NCI-H128 (cell line): ENCODE data around the gene EIF3B.
A peak's percentile ranks its signal among the peaks of the same experiment; 100 is the strongest.
"Not testable (repeated sequence)": the region's sequence is repeated elsewhere in the genome, so short reads cannot be mapped to it uniquely, and the experiment has no call there.

ENCODE experiments used
- DNase-seq: peaks from one replicate; lab custom pipeline; 2025; ENCODE audit not compliant: unreplicated experiment; lab: John Stamatoyannopoulos, UW

The EIF3B gene

GRCh38 chr7:2354186-2354938, at the start of gene EIF3B:
EIF3B (plus strand) TSS chr7:2354827; CDS start chr7:2354922, 95 bp downstream.
- peak; percentile 92 for DNase-seq

- not testable (repeated sequence) for DNase-seq
These were observed 49.4 kb upstream of the EIF3B start for GRCh38 chr7:2305258-2305657.

- no peak for DNase-seq
These were observed 47.9 kb upstream of the EIF3B start for GRCh38 chr7:2306688-2307087.

GRCh38 chr7:2307690-2308107, 46.9 kb upstream of the EIF3B start:
- DNase-seq: no peak

- no peak for DNase-seq
These were observed 44.7 kb upstream of the EIF3B start for GRCh38 chr7:2309889-2310331.

GRCh38 chr7:2312267-2312929, 42.2 kb upstream of the EIF3B start:
- no peak for DNase-seq

- no peak for DNase-seq
These were observed 41.0 kb upstream of the EIF3B start for GRCh38 chr7:2313450-2314208.

- peak; percentile 82 for DNase-seq
These were observed 40.2 kb upstream of the EIF3B start, which contains the start of gene SNX8 for GRCh38 chr7:2314209-2314955. SNX8 (minus strand) TSS chr7:2314441; CDS start chr7:2314421, 20 bp downstream.

GRCh38 chr7:2314956-2315530, 39.6 kb upstream of the EIF3B start:
- DNase-seq: not testable (repeated sequence)

GRCh38 chr7:2315787-2316186, 38.8 kb upstream of the EIF3B start:
- DNase-seq: no peak

- DNase-seq: no peak
These were observed 38.0 kb upstream of the EIF3B start for GRCh38 chr7:2316578-2316977.

- no peak for DNase-seq
These were observed 36.9 kb upstream of the EIF3B start for GRCh38 chr7:2317556-2318293.

GRCh38 chr7:2321020-2321419, 33.6 kb upstream of the EIF3B start:
- no peak for DNase-seq

GRCh38 chr7:2325162-2325561, 29.5 kb upstream of the EIF3B start:
- no peak for DNase-seq

GRCh38 chr7:2326951-2327350, 27.7 kb upstream of the EIF3B start:
- no peak for DNase-seq

GRCh38 chr7:2330493-2330892, 24.1 kb upstream of the EIF3B start:
- no peak for DNase-seq

- no peak for DNase-seq
These were observed 22.9 kb upstream of the EIF3B start for GRCh38 chr7:2331707-2332106.

GRCh38 chr7:2332606-2333231, 21.9 kb upstream of the EIF3B start:
- DNase-seq: not testable (repeated sequence)

GRCh38 chr7:2336626-2337299, 17.9 kb upstream of the EIF3B start:
- DNase-seq: no peak
